ENCODE measurements around the gene SLC41A2.

SLC41A2 gene

DNA sequence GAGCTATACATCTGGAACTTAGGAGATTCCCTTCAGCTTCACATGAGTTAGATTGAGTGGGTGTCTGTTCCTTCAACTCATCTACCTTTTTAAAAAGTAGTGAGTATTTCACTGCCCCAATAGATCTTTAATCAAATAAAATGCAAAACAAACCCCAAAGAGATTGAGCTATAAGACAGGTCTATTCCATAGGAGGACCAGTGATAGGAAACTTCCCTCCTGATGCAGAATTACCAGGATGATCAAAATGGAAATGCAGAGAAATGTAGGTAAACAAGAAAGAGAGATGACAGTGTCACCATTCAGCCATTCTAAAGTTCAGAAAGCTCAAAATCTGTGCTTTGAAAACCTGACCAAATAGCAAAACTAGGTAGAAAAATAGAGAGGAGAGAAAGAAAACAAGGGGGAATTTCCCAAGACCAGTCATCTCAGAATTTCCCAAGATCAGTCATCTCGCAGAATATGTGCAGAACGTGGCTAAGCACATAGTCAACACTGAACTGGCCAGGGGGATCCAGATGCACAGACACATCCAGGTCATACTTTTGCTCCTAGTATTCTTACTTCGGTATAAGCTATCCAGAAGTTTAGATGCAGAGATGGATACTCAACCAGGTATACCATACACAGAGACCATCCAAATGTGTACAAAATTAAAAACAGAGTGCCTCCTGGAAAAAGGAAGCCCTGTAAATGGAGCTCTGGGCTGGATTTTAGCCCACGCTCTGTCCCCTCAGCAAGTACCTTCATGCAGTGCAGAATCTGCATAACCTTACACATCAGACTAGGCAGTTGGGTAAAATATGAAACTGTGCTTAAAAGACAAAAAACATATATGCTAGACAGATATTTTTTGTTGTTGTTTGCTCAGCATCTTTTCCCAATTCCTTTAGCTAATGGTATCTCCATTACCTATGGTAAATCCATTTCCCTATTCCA lies 27.4 kb downstream of the SLC41A2 start:
- in situ Hi-C loops (cut with HindIII; ENCODE audit: low sequenced_read_pairs) = loop anchor here (10.0 kb wide), 1 partner anchor 74 kb away; no protein-coding TSS in a partner anchor

DNA sequence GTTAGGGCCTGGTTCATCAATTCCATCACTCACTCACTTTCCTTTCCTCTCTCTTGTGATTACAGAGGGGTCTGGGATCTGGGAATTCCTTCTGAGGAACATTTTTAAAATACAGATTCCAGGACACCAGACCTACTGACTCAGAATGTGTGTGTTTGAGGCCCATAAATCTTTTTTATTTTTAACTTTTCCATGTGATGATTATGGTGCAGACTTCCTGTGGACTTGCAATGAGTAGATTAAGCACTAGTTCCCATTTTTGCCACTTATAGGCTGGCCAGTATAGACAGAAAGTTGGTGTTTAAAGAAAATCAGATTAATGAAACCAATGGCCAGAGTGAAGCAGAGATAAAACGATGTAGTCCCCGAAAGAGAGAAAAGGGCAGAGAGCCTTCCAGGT lies 28.1 kb downstream of the SLC41A2 start:
- in situ Hi-C loops (cut with HindIII; ENCODE audit: low sequenced_read_pairs) = loop anchor here (10.0 kb wide), 1 partner anchor 75 kb away; no protein-coding TSS in a partner anchor

DNA sequence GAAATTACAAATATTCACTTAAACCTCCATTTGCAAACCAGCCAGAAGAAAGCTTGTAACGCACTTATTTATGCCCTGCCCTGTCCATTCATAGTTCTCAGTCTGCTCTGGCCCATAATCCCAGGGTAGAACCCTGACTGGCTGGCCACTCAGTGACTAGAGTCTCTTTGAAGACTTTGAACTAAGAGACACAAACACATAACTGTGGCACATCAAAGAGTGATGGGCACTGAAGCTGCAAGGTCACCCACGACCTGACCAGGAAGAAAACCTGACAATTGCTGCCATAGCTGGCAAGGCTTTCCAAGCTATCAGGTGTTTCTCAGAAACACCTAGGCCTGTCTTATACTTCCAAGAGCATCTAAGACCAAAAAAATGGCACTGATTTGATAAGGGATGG lies 28.7 kb downstream of the SLC41A2 start:
- in situ Hi-C loops (cut with HindIII; ENCODE audit: low sequenced_read_pairs) = no loop called here

DNA sequence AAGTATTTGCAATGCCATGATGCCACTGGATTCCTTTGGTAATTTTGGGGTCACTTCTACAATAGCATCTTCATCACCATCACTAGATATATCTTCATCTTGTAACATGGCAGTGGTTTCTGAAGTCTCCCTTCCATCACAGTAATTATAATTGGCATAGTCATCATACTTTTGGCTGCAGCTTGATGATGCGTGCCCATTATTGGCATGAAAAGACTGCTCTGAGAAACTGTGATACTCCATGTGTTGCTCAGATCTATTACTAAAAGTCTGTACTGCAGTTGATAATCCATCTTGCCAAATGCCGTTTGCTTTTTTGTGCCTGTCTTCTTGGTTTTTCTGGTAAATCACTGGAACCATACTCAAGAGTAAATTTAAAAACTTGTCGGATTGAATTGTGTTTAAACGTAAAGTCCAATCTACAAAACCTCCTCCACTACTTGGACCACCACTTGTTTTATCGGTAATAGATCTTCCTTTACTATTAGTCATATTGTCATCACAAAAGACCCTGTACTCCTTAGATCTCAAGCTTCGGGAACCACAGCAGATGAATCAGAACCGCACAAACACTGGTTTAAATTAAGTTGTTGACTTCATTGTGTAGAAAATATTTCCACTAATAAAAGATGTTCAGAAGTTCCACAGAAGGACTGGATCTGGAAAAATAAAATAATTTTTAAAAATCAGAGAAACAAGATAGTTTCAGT lies 29.9 kb downstream of the SLC41A2 start:
- in situ Hi-C loops (cut with HindIII; ENCODE audit: low sequenced_read_pairs) = no loop called here

DNA sequence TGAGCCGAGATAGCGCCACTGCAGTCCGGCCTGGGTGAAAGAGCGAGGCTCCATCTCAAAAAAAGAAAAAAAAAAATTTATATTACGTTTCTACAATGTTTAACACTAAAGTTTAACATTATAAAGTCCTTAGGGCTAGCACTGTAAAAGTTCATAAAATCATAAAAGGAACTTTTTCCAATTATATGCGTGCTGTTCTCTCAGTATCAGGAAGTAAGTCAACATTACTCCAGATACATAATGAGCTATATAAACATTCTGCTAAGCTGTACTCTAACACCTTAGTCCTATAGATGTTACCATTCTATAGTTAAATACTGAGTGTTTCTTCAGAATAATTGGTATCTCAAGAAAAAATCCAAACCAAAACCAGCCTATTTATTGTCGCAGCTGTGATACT lies 32.6 kb downstream of the SLC41A2 start:
- in situ Hi-C loops (cut with HindIII; ENCODE audit: low sequenced_read_pairs) = no loop called here

DNA sequence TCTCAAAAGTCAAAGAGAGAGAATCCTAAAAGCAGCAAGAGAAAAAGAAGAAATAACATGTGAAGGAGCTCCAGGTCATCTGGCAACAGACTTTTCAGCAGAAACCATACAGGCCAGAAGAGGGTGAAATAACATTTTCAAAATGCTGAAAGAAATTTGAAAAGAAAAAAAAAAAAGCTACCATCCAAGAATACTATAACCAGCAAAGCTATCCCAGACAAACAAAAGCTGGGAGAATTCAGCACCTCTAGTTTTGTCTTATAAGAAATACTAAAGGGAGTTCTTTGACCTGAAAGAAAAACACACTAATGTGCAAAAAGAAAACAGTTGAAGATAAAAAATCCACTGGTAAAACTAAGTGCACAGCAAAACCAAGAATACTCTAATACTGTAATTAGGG lies 36.8 kb downstream of the SLC41A2 start:
- in situ Hi-C loops (cut with HindIII; ENCODE audit: low sequenced_read_pairs) = no loop called here

DNA sequence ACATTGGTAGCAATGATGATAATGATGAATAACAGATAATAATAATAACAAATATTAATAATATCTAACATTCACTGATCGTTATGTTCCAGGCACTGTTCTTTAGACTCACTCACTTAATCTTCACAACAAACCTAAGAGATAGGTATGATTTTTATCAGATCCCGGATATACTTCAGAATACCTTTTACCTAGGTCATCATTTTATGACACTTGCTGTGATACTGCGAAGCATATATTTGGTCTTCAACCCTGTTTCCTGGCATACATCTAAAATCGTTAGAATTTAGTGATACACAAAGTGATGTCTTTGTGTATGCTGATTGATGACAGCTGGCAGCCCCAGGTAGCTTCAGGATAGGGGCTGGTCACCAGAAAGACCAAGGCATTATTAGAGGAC lies 46.1 kb downstream of the SLC41A2 start:
- in situ Hi-C loops (cut with HindIII; ENCODE audit: low sequenced_read_pairs) = no loop called here

DNA sequence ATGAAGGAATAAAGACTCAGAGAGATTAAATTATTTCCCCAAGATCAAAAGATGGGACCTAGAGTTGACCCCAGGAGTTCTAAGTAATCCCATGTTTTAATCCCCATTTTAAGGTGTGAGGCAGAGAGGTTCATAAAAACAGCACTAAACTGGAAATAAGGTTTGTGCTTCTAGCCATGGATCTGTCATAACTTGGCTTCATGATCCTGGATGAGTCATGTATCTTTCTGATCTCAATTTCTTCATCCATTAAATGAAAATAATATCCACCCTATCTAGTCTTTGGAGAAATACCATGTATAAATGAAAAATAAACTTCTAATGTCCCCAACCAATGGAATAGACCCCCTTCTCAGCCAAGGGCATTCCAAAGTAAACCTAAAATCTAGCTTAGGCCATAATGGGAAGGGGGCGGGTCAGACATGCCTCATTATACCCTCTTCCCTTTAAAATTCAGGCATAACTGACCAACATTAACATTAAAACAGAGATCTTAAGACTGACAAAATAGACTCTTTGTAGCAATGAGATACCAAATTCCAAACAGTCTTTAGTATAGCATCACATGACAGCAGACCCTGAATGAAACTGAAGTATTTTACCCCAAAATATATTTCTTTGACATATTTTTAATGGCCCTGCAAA lies 47.8 kb downstream of the SLC41A2 start:
- in situ Hi-C loops (cut with HindIII; ENCODE audit: low sequenced_read_pairs) = no loop called here

DNA sequence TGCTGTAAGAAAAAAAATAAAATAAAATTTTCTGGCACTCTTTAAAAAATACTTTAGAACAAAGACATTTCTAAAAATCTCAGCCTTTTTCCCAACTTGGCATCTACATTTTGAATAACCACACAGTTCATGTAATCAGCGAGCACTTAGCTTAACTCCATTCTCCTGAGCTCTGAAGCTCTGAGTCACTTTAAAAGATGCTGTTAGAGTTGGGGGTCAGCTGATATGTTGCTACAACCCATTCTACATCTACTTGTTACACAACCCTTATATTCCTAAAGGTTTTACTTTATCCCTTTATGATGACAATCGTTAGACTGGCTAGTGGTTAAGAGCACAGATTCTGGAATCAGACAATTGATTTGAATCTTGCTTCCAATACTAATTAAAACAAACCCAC lies 48.3 kb downstream of the SLC41A2 start:
- in situ Hi-C loops (cut with HindIII; ENCODE audit: low sequenced_read_pairs) = no loop called here
